Bronchial epithelial cell (primary cell): ENCODE results near the gene MYCL. TPM values are rescaled to one million over a fixed set of nuclear protein-coding genes. Genes with fewer than 3 reads are reported as not detected.

ENCODE experiments used
- DNase-seq: peaks from one replicate; pipeline ENCODE4 v3.0.0-alpha.2; 2010; ENCODE audit warnings: low read depth
- FAIRE-seq: peaks from 2 replicates; lab custom pipeline; 2011; peaks lifted over from hg19 to GRCh38; lab: Jason Lieb, UNC
- H3K27me3 ChIP-seq: 2 replicates; pipeline ENCODE4 v1.5.1; 2011; ENCODE audit warnings: low read length; ENCODE audit not compliant: control insufficient read depth, insufficient read depth
- H3K36me3 ChIP-seq: 2 replicates; pipeline ENCODE4 v1.5.1; 2011; ENCODE audit warnings: low read length; ENCODE audit not compliant: control insufficient read depth, insufficient read depth
- H3K4me3 ChIP-seq: 2 replicates; pipeline ENCODE4 v1.5.1; 2011; ENCODE audit warnings: mild to moderate bottlenecking, low read depth, low read length, control low read depth
- total RNA-seq: library from RNA; depleted of rRNA; stranded (reverse); fragments of >200 nt; gene quantifications from 2 replicates; pipeline ENCODE4 v1.2.1, GENCODE V29; 2014
- TF ChIP-seq, protein P1 (sequence below): IDR thresholded peaks from 2 replicates; pipeline ENCODE4 v1.5.1; 2011; ENCODE audit warnings: mild to moderate bottlenecking, moderate library complexity, low read length, control low read depth, inconsistent platforms; ENCODE audit not compliant: insufficient read depth, severe bottlenecking

The MYCL gene
- total RNA-seq, 1 donor from 2014 or later: 7.9 TPM

DNA sequence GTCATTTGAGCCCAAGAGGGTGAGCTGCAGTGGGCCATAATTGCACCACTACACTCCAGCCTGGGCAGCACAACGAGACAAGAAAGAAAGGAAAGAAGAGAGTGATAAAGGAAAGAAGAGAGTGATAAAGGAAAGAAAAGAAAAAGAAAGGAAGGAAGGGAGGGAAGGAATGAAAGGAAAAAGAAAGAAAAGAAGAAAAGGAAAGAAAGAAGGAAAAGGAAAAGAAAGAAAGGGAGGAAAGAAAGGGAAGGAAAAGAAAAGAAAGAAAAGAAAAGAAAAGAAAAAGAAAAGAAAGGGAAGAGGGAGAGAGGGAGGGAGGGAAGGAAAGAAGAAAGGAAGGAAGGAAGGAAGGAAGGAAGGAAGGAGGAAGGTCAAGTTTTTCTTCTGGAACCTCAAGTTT, 36.0 kb downstream of the MYCL start:
- H3K27me3 ChIP-seq: no peaks in the 10 kb centered on the region
- H3K4me3 ChIP-seq: no peak overlapping the region
- no peak for DNase-seq
- H3K36me3 ChIP-seq: no peaks in the 10 kb centered on the region
- no peak for FAIRE-seq
- TF ChIP-seq, protein P1, sequence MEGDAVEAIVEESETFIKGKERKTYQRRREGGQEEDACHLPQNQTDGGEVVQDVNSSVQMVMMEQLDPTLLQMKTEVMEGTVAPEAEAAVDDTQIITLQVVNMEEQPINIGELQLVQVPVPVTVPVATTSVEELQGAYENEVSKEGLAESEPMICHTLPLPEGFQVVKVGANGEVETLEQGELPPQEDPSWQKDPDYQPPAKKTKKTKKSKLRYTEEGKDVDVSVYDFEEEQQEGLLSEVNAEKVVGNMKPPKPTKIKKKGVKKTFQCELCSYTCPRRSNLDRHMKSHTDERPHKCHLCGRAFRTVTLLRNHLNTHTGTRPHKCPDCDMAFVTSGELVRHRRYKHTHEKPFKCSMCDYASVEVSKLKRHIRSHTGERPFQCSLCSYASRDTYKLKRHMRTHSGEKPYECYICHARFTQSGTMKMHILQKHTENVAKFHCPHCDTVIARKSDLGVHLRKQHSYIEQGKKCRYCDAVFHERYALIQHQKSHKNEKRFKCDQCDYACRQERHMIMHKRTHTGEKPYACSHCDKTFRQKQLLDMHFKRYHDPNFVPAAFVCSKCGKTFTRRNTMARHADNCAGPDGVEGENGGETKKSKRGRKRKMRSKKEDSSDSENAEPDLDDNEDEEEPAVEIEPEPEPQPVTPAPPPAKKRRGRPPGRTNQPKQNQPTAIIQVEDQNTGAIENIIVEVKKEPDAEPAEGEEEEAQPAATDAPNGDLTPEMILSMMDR: no peak

DNA sequence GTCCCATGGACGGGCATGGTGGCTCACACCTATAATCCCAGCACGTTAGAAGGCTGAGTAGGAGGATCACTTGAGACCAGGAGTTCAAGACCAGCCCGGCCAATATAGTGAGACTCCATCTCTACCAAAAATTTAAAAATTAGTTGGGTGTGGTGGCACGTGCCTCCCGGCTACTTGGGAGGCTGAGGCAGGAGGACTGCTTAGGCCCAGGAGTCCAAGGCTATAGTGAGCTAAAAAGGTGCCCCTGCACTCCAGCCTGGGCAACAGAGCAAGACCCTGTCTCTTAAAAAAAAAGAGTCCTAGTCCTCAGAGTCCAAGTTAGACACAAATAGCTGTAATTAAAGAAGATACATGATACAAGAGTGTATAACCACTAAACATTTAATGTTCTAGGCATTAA, 38.5 kb downstream of the MYCL start:
- TF ChIP-seq, protein P1: no peak
- FAIRE-seq (no peak), DNase-seq (no peak)
- H3K27me3 ChIP-seq: no peaks in the 10 kb centered on the region
- H3K36me3 ChIP-seq: no peaks in the 10 kb centered on the region
- no peak overlapping the region for H3K4me3 ChIP-seq

DNA sequence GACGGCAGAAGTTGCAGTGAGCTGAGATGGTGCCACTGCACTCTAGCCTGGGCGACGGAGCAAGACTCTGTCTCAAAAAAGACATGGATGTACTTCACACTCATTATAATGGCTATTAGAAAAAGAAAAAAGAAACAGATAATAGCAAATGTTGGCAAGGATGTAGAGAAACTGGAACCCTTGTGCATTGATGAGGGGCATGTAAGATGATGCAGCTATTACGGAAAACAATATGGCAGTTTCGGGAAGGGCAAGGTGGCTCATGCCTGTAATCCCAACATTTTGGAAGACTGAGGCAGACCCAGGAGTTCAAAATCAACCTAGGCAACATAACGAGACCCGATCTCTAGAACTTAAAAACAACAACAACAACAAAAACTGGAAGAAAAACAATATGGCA, 40.7 kb downstream of the MYCL start:
- no peak overlapping the region for H3K4me3 ChIP-seq
- peaks cover 3% of the 10 kb centered on the region for H3K36me3 ChIP-seq
- DNase-seq: no peak
- no peaks in the 10 kb centered on the region for H3K27me3 ChIP-seq
- TF ChIP-seq, protein P1: no peak
- FAIRE-seq: no peak

DNA sequence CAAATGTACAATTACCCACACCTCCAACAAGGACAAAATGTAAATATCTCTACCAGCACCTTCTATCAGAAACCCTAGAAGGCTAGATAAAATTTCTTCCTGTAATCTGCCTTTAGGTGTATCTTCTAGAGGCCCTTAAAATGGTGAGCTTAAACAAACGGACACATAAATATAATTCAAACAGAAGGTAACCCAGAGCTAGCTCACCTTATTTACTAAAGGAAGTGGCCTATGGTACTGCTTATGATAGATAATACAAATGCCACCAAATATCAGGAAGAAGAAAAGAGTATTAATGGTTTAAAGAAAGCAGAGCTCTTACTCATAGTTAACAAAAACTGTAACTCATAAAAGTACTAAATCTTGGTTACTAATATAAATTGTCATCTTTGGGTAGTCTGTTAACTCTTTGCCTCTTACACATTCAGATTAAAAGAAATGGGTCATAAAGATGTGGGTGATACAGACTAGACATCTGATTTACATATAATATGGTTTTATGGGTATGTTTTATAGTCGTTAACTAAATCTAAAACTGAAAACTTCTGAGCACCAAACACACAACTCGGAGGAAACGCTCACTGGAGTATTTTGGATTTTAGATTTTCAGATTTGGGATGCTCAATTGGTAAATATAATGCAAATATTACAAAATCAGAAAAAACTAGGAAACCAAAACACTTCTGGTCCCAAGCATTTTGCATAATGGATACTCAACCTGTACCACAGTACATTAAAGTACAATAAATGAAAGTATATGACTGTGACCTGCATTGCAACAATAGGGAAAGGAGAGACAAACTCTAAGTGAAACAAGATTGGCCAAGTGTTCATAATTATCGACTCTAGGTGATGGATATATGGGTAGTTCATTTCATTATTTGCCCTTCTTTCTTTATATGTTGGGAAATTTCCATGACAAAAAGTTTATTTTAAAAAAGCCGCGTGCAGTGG, 41.6 kb downstream of the MYCL start:
- TF ChIP-seq, protein P1: no peak
- no peaks in the 10 kb centered on the region for H3K27me3 ChIP-seq
- H3K4me3 ChIP-seq: no peak overlapping the region
- DNase-seq (no peak), FAIRE-seq (no peak)
- H3K36me3 ChIP-seq: peaks cover 3% of the 10 kb centered on the region

DNA sequence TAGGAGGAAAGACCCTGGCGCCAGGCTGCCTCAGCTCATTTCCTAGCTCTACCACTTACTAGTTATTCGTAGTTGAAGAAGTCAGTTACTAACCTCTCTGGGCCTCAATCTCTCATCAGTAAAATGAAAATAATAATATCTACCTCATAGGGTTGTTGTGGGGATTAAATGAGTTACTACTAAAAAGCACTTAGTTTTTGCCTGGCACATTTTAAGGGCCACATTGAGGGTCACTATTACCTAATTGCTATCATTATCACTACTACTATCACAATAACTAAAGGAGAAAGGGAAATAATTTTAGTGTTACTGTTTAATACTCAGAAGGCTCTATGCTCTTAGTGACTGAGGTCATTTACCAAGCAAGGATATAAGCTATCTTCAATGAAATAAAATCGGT, 43.4 kb downstream of the MYCL start:
- Histone ChIP-seq H3K4me3 (no peak overlapping the region), H3K36me3 (peaks cover 3% of the 10 kb centered on the region), H3K27me3 (no peaks in the 10 kb centered on the region)
- DNase-seq (no peak), FAIRE-seq (no peak)
- TF ChIP-seq, protein P1: no peak
